Measurements from ENCODE around the gene CROCC2.

The CROCC2 gene

DNA sequence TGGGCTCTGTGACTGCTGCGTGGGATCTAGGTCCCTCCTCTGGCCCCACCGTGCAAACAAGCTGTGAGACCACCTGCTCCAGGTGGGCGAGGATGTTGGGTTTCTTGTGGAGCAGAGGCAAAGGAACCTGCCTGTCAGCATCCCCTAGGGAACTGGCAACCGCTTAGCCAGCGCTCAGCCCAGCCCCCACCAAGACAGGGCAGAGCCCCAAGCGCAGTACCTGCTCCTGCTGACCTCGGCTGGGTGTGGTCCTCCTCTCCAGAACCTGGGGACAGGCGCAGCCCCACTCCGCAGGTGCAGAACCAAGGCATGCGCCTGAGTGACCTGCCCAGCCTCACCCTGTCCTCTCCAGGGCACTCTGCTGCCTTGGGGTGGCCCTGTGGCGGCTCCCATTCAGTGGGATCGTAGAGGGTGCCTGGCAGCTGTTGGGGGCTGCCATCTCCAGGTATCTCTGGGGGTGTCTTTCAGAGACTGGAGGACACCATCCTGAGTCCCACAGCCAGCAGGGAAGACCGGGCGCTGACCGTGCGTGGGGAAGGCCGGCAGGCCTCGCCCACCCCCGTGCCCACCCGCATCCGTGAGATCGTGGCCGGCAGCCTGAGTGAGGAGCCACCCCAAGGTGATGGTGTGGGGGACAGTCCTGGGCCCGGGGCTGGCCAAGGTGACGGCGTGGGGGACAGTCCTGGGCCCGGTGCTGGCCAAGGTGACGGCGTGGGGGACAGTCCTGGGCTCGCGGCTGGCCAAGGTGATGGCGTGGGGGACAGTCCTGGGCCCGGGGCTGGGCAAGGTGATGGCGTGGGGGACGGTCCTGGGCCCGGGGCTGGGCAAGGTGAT is 12.3 kb downstream of the CROCC2 start:
- Histone ChIP-seq H3K36me3 (ENCODE audit: control insufficient read depth, insufficient read depth, low read length) (no peaks in the 10 kb centered on the region), H3K27me3 (replicated peaks; ENCODE audit: control insufficient read depth, insufficient read depth, low read length) (no peaks in the 10 kb centered on the region; the same call in 1 of the 2 replicates), H3K4me3 (replicated peaks; ENCODE audit: low read depth, low read length) (no peak overlapping the region)
- no peak for DNase-seq (ENCODE audit: extremely low read depth, insufficient read length)
- TF ChIP-seq, protein P1, sequence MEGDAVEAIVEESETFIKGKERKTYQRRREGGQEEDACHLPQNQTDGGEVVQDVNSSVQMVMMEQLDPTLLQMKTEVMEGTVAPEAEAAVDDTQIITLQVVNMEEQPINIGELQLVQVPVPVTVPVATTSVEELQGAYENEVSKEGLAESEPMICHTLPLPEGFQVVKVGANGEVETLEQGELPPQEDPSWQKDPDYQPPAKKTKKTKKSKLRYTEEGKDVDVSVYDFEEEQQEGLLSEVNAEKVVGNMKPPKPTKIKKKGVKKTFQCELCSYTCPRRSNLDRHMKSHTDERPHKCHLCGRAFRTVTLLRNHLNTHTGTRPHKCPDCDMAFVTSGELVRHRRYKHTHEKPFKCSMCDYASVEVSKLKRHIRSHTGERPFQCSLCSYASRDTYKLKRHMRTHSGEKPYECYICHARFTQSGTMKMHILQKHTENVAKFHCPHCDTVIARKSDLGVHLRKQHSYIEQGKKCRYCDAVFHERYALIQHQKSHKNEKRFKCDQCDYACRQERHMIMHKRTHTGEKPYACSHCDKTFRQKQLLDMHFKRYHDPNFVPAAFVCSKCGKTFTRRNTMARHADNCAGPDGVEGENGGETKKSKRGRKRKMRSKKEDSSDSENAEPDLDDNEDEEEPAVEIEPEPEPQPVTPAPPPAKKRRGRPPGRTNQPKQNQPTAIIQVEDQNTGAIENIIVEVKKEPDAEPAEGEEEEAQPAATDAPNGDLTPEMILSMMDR (IDR thresholded peaks at IDR 0.05; ENCODE audit: insufficient read depth, low read length, poor library complexity, severe bottlenecking): no peak

DNA sequence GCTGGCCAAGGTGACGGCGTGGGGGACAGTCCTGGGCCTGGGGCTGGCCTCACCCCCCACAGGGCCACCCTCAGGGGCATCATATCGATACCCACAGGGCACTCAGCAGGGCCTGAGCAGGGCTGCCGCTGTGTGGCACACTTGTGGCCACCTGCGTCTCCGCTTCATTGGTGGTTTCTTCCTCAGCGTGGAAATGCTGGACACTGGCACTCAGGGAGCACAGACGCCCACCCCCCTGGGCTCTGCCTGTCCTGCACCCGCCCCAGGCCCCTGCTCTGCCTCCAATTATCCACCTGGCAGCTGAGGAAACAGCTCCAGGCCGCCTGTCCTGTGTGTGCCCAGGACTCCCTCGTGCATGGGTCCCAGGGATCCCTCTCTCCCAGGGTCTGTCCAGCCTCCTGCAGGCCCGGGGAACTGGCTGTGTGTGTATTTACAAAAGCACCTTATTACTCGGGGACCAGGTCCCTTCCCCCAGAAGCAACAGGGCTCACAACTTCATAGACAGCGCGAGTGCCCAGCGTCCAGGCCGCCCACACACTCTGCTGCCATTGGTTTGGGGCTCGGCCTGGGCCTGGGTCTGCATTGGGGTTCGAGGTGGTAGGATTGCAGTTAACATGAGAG is 13.1 kb downstream of the CROCC2 start:
- TF ChIP-seq, protein P1 (IDR thresholded peaks at IDR 0.05; ENCODE audit: insufficient read depth, low read length, poor library complexity, severe bottlenecking): no peak
- DNase-seq (ENCODE audit: extremely low read depth, insufficient read length): no peak
- H3K4me3 ChIP-seq (replicated peaks; ENCODE audit: low read depth, low read length): no peak overlapping the region
- H3K27me3 ChIP-seq (replicated peaks; ENCODE audit: control insufficient read depth, insufficient read depth, low read length): no peaks in the 10 kb centered on the region; the same call in 1 of the 2 replicates
- no peaks in the 10 kb centered on the region for H3K36me3 ChIP-seq (ENCODE audit: control insufficient read depth, insufficient read depth, low read length)

DNA sequence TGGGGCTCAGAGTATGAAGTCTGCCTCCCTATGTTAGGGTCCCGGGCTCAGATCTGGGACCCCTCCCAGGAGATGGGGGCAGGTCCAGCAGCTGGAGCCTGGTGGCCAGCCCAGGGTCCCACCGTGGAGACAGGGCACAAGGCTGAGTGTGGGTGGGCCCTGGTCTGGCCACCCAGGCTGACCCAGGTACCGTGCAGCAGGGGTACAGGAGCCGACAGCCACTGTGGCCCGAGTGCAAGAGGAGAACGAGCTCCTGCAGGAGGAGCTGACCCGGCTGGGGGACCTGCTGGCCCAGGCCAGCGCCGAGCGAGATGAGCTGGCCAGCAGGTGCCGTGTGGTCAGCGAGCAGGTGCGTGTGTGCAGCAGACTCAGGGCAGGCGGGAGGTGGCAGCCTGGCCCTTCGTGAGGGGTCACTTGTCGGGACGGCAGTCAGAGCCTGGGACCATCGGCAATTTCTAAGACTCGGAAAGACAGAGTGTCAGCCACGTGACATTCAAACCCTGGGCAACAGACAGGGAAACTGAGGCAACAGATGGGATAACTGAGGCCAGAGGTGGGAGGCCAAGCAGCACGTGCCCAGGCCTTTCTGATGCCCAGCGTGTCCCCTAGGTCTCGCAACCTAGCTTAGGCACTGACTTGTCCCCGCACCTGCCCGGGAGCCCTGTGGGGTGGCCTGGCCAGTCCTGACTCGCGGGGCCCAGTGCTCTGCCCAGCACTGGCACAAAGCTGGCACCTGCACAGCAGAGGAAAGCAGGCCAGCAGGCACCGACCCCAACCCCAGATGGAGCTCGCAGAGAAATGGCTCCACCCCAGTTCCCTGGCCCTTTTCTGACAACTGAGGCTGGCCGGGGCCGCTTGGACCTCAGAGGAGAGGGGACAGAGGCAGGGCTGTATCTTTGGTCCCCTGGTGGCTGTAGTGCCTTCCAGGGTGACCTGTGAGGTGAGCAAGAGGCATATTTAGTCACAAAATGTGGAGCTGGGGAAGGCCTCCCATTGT is 13.9 kb downstream of the CROCC2 start:
- no peak for DNase-seq (ENCODE audit: extremely low read depth, insufficient read length)

DNA sequence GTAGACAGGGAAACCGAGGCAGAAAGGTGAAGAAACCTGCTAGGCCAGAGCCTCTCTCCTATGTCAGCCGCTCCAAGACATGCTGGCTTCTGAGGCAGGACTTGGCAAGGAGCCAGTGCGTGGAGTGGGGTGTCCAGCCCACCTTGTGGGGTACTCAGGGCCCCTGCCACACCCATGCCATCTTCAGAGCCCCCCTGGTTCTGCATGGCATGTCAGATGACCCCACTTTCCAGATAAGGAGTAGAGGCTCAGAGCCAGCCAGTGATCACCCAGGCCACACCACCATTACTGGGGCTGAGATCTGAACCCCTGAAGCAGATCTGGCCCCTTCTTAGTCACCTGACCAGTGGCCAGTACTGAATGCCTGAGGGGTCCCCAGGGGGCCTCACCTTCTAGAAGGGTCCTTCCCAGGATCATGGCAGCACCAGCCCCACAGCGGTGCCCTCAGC is 14.7 kb downstream of the CROCC2 start:
- Histone ChIP-seq H3K36me3 (ENCODE audit: control insufficient read depth, insufficient read depth, low read length) (no peaks in the 10 kb centered on the region), H3K4me3 (replicated peaks; ENCODE audit: low read depth, low read length) (no peak overlapping the region), H3K27me3 (replicated peaks; ENCODE audit: control insufficient read depth, insufficient read depth, low read length) (no peaks in the 10 kb centered on the region; the same call in 1 of the 2 replicates)
- DNase-seq (ENCODE audit: extremely low read depth, insufficient read length): no peak
- TF ChIP-seq, protein P1 (IDR thresholded peaks at IDR 0.05; ENCODE audit: insufficient read depth, low read length, poor library complexity, severe bottlenecking): no peak

More for the DNA sequence above, 13.9 kb downstream of the CROCC2 start:
- Histone ChIP-seq H3K4me3 (replicated peaks; ENCODE audit: low read depth, low read length) (no peak overlapping the region), H3K27me3 (replicated peaks; ENCODE audit: control insufficient read depth, insufficient read depth, low read length) (no peaks in the 10 kb centered on the region; the same call in 1 of the 2 replicates), H3K36me3 (ENCODE audit: control insufficient read depth, insufficient read depth, low read length) (no peaks in the 10 kb centered on the region)
- TF ChIP-seq, protein P1 (IDR thresholded peaks at IDR 0.05; ENCODE audit: insufficient read depth, low read length, poor library complexity, severe bottlenecking): no peak

DNA sequence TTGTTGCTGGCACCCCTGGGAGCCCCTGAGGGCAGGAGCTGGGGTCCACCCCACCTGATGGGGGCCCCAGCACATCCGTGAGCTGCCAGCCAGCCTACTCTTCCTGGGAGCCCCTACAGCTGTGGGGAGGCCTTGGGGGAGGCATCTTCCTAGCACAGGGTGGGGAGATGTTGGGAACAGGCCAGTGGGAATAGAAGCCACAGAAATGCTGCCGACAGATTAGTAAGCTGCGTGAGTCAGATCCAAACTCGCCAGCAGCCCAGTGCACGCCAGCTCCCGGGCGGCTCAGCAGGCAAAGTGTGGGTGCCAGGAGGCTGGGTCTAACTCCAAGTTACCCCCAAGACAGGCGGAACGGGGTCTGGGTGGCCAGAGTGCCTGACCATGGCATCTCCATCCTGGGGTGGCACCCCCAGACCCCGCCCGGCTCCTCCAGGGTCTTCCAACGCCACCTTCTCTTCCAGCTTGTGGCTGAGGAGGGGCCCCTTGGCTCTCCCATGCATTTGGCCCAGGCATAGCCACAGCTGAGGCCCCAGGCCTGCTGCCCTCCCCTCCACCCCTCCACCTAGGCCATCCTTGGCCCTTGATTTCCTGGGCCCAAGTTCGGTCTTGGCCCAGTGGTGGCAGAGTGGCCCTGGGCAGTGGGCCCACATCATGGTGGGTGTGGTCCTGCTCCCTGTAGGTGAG is 15.3 kb downstream of the CROCC2 start:
- no peaks in the 10 kb centered on the region for H3K36me3 ChIP-seq (ENCODE audit: control insufficient read depth, insufficient read depth, low read length)
- H3K4me3 ChIP-seq (replicated peaks; ENCODE audit: low read depth, low read length): no peak overlapping the region
- no peak for DNase-seq (ENCODE audit: extremely low read depth, insufficient read length)
- TF ChIP-seq, protein P1 (IDR thresholded peaks at IDR 0.05; ENCODE audit: insufficient read depth, low read length, poor library complexity, severe bottlenecking): no peak
- H3K27me3 ChIP-seq (replicated peaks; ENCODE audit: control insufficient read depth, insufficient read depth, low read length): no peaks in the 10 kb centered on the region
